Measurements from ENCODE around the gene NFKB1.

Gene NFKB1

GRCh38 chr4:102547973-102548372 lies 46.8 kb downstream of the NFKB1 start:
- no peak overlapping the region for H3K4me3 ChIP-seq (ENCODE audit: low read depth, low read length)
- no peaks in the 10 kb centered on the region for H3K4me1 ChIP-seq (ENCODE audit: control insufficient read depth, insufficient read depth, low read length)
- H3K36me3 ChIP-seq (ENCODE audit: control insufficient read depth, insufficient read depth, low read length), result no peaks in the 10 kb centered on the region
- no peak overlapping the region for H3K9ac ChIP-seq (ENCODE audit: low read depth, low read length)
- H3K27ac ChIP-seq (ENCODE audit: low read depth, low read length), result no peak overlapping the region
- H3K27me3 ChIP-seq (ENCODE audit: control insufficient read depth, insufficient read depth, low read length), result no peaks in the 10 kb centered on the region
- H3K9me3 ChIP-seq (ENCODE audit: control insufficient read depth, insufficient read depth, low read length), result no peaks in the 10 kb centered on the region

- Histone ChIP-seq H3K4me3 (ENCODE audit: low read depth, low read length) (no peak overlapping the region), H3K27ac (ENCODE audit: low read depth, low read length) (no peak overlapping the region), H3K9me3 (ENCODE audit: control insufficient read depth, insufficient read depth, low read length) (no peaks in the 10 kb centered on the region), H3K9ac (ENCODE audit: low read depth, low read length) (no peak overlapping the region), H3K36me3 (ENCODE audit: control insufficient read depth, insufficient read depth, low read length) (no peaks in the 10 kb centered on the region), H3K4me1 (ENCODE audit: control insufficient read depth, insufficient read depth, low read length) (0 out of 2 replicates have a peak, but pooled peaks cover 5% of the 10 kb centered on the region), H3K27me3 (ENCODE audit: control insufficient read depth, insufficient read depth, low read length) (no peaks in the 10 kb centered on the region)
These were observed 50.9 kb downstream of the NFKB1 start for GRCh38 chr4:102551958-102552565.

- 0 out of 2 replicates have a peak, but pooled peaks cover 5% of the 10 kb centered on the region for H3K4me1 ChIP-seq (ENCODE audit: control insufficient read depth, insufficient read depth, low read length)
- no peak overlapping the region for H3K4me3 ChIP-seq (ENCODE audit: low read depth, low read length)
- no peaks in the 10 kb centered on the region for H3K36me3 ChIP-seq (ENCODE audit: control insufficient read depth, insufficient read depth, low read length)
- H3K27ac ChIP-seq (ENCODE audit: low read depth, low read length), result no peak overlapping the region
- no peaks in the 10 kb centered on the region for H3K27me3 ChIP-seq (ENCODE audit: control insufficient read depth, insufficient read depth, low read length)
- no peaks in the 10 kb centered on the region for H3K9me3 ChIP-seq (ENCODE audit: control insufficient read depth, insufficient read depth, low read length)
- H3K9ac ChIP-seq (ENCODE audit: low read depth, low read length), result no peak overlapping the region
These were observed 51.6 kb downstream of the NFKB1 start for GRCh38 chr4:102552781-102553180.

GRCh38 chr4:102553982-102554381 lies 52.8 kb downstream of the NFKB1 start:
- no peak overlapping the region for H3K27ac ChIP-seq (ENCODE audit: low read depth, low read length)
- no peaks in the 10 kb centered on the region for H3K27me3 ChIP-seq (ENCODE audit: control insufficient read depth, insufficient read depth, low read length)
- H3K9ac ChIP-seq (ENCODE audit: low read depth, low read length), result no peak overlapping the region
- no peaks in the 10 kb centered on the region for H3K36me3 ChIP-seq (ENCODE audit: control insufficient read depth, insufficient read depth, low read length)
- no peaks in the 10 kb centered on the region for H3K9me3 ChIP-seq (ENCODE audit: control insufficient read depth, insufficient read depth, low read length)
- H3K4me3 ChIP-seq (ENCODE audit: low read depth, low read length), result no peak overlapping the region
- 0 out of 2 replicates have a peak, but pooled peaks cover 5% of the 10 kb centered on the region for H3K4me1 ChIP-seq (ENCODE audit: control insufficient read depth, insufficient read depth, low read length)

GRCh38 chr4:102554482-102554881 lies 53.3 kb downstream of the NFKB1 start:
- no peaks in the 10 kb centered on the region for H3K36me3 ChIP-seq (ENCODE audit: control insufficient read depth, insufficient read depth, low read length)
- no peaks in the 10 kb centered on the region for H3K27me3 ChIP-seq (ENCODE audit: control insufficient read depth, insufficient read depth, low read length)
- no peak overlapping the region for H3K27ac ChIP-seq (ENCODE audit: low read depth, low read length)
- no peak overlapping the region for H3K9ac ChIP-seq (ENCODE audit: low read depth, low read length)
- H3K4me3 ChIP-seq (ENCODE audit: low read depth, low read length), result no peak overlapping the region
- H3K4me1 ChIP-seq (ENCODE audit: control insufficient read depth, insufficient read depth, low read length), result 0 out of 2 replicates have a peak, but pooled peaks cover 5% of the 10 kb centered on the region
- no peaks in the 10 kb centered on the region for H3K9me3 ChIP-seq (ENCODE audit: control insufficient read depth, insufficient read depth, low read length)

- 0 out of 2 replicates have a peak, but pooled peaks cover 5% of the 10 kb centered on the region for H3K4me1 ChIP-seq (ENCODE audit: control insufficient read depth, insufficient read depth, low read length)
- H3K27me3 ChIP-seq (ENCODE audit: control insufficient read depth, insufficient read depth, low read length), result no peaks in the 10 kb centered on the region
- no peak overlapping the region for H3K27ac ChIP-seq (ENCODE audit: low read depth, low read length)
- no peaks in the 10 kb centered on the region for H3K9me3 ChIP-seq (ENCODE audit: control insufficient read depth, insufficient read depth, low read length)
- H3K36me3 ChIP-seq (ENCODE audit: control insufficient read depth, insufficient read depth, low read length), result no peaks in the 10 kb centered on the region
- no peak overlapping the region for H3K9ac ChIP-seq (ENCODE audit: low read depth, low read length)
- no peak overlapping the region for H3K4me3 ChIP-seq (ENCODE audit: low read depth, low read length)
These were observed 53.8 kb downstream of the NFKB1 start for GRCh38 chr4:102554992-102555391.

GRCh38 chr4:102557636-102558035 lies 56.5 kb downstream of the NFKB1 start:
- H3K36me3 ChIP-seq (ENCODE audit: control insufficient read depth, insufficient read depth, low read length), result no peaks in the 10 kb centered on the region
- no peak overlapping the region for H3K4me3 ChIP-seq (ENCODE audit: low read depth, low read length)
- H3K27me3 ChIP-seq (ENCODE audit: control insufficient read depth, insufficient read depth, low read length), result no peaks in the 10 kb centered on the region

GRCh38 chr4:102560115-102560514 lies 59.0 kb downstream of the NFKB1 start:
- H3K27me3 ChIP-seq (ENCODE audit: control insufficient read depth, insufficient read depth, low read length), result no peaks in the 10 kb centered on the region
- no peaks in the 10 kb centered on the region for H3K9me3 ChIP-seq (ENCODE audit: control insufficient read depth, insufficient read depth, low read length)
- no peak overlapping the region for H3K9ac ChIP-seq (ENCODE audit: low read depth, low read length)
- no peak overlapping the region for H3K27ac ChIP-seq (ENCODE audit: low read depth, low read length)
- no peaks in the 10 kb centered on the region for H3K4me1 ChIP-seq (ENCODE audit: control insufficient read depth, insufficient read depth, low read length)
- no peak overlapping the region for H3K4me3 ChIP-seq (ENCODE audit: low read depth, low read length)
- no peaks in the 10 kb centered on the region for H3K36me3 ChIP-seq (ENCODE audit: control insufficient read depth, insufficient read depth, low read length)

More at GRCh38 chr4:102557636-102558035, 56.5 kb downstream of the NFKB1 start:
- H3K9me3 ChIP-seq (ENCODE audit: control insufficient read depth, insufficient read depth, low read length), result no peaks in the 10 kb centered on the region
- H3K27ac ChIP-seq (ENCODE audit: low read depth, low read length), result no peak overlapping the region
- 0 out of 2 replicates have a peak, but pooled peaks cover 5% of the 10 kb centered on the region for H3K4me1 ChIP-seq (ENCODE audit: control insufficient read depth, insufficient read depth, low read length)
- H3K9ac ChIP-seq (ENCODE audit: low read depth, low read length), result no peak overlapping the region

GRCh38 chr4:102560571-102561341 lies 59.6 kb downstream of the NFKB1 start:
- Histone ChIP-seq H3K27ac (ENCODE audit: low read depth, low read length) (no peak overlapping the region), H3K9me3 (ENCODE audit: control insufficient read depth, insufficient read depth, low read length) (no peaks in the 10 kb centered on the region), H3K36me3 (ENCODE audit: control insufficient read depth, insufficient read depth, low read length) (no peaks in the 10 kb centered on the region), H3K9ac (ENCODE audit: low read depth, low read length) (no peak overlapping the region), H3K4me3 (ENCODE audit: low read depth, low read length) (no peak overlapping the region), H3K4me1 (ENCODE audit: control insufficient read depth, insufficient read depth, low read length) (no peaks in the 10 kb centered on the region), H3K27me3 (ENCODE audit: control insufficient read depth, insufficient read depth, low read length) (no peaks in the 10 kb centered on the region)

GRCh38 chr4:102563000-102563399 lies 61.8 kb downstream of the NFKB1 start:
- Histone ChIP-seq H3K9me3 (ENCODE audit: control insufficient read depth, insufficient read depth, low read length) (no peaks in the 10 kb centered on the region), H3K4me1 (ENCODE audit: control insufficient read depth, insufficient read depth, low read length) (no peaks in the 10 kb centered on the region), H3K27ac (ENCODE audit: low read depth, low read length) (no peak overlapping the region), H3K4me3 (ENCODE audit: low read depth, low read length) (no peak overlapping the region), H3K27me3 (ENCODE audit: control insufficient read depth, insufficient read depth, low read length) (no peaks in the 10 kb centered on the region), H3K36me3 (ENCODE audit: control insufficient read depth, insufficient read depth, low read length) (no peaks in the 10 kb centered on the region), H3K9ac (ENCODE audit: low read depth, low read length) (no peak overlapping the region)

- Histone ChIP-seq H3K27ac (ENCODE audit: low read depth, low read length) (no peak overlapping the region), H3K4me3 (ENCODE audit: low read depth, low read length) (no peak overlapping the region), H3K4me1 (ENCODE audit: control insufficient read depth, insufficient read depth, low read length) (no peaks in the 10 kb centered on the region), H3K9me3 (ENCODE audit: control insufficient read depth, insufficient read depth, low read length) (no peaks in the 10 kb centered on the region), H3K27me3 (ENCODE audit: control insufficient read depth, insufficient read depth, low read length) (no peaks in the 10 kb centered on the region), H3K36me3 (ENCODE audit: control insufficient read depth, insufficient read depth, low read length) (no peaks in the 10 kb centered on the region), H3K9ac (ENCODE audit: low read depth, low read length) (no peak overlapping the region)
These were observed 63.4 kb downstream of the NFKB1 start for GRCh38 chr4:102564399-102565059.

All from HUES48 (cell line).